DMS 273 (cell line): ENCODE results near the gene POU2AF3.
"Not testable (repeated sequence)": the region's sequence is repeated elsewhere in the genome, so short reads cannot be mapped to it uniquely, and the experiment has no call there.

ENCODE experiments used
- DNase-seq: peaks from one replicate; lab custom pipeline; 2025; ENCODE audit not compliant: unreplicated experiment; lab: John Stamatoyannopoulos, UW

POU2AF3 gene

GRCh38 chr11:111300569-111300968 lies 2.2 kb downstream of the POU2AF3 start:
- DNase-seq = peak; percentile 21

GRCh38 chr11:111301004-111301841 lies 2.9 kb downstream of the POU2AF3 start:
- peak; percentile 93 for DNase-seq

- peak; percentile 29 for DNase-seq
Observed at GRCh38 chr11:111301842-111302118, 3.4 kb downstream of the POU2AF3 start.

- DNase-seq = peak; percentile 38
Observed at GRCh38 chr11:111302298-111302697, 4.0 kb downstream of the POU2AF3 start.

GRCh38 chr11:111303461-111303860 lies 5.1 kb downstream of the POU2AF3 start:
- DNase-seq = peak; percentile 85

GRCh38 chr11:111305162-111305802 lies 6.9 kb downstream of the POU2AF3 start:
- DNase-seq = no peak

GRCh38 chr11:111305876-111306275 lies 7.5 kb downstream of the POU2AF3 start:
- DNase-seq = no peak

GRCh38 chr11:111306321-111306720 lies 8.0 kb downstream of the POU2AF3 start:
- DNase-seq = no peak

- DNase-seq = peak; percentile 26
Observed at GRCh38 chr11:111307472-111308108, 9.2 kb downstream of the POU2AF3 start.

GRCh38 chr11:111308140-111308539 lies 9.8 kb downstream of the POU2AF3 start:
- DNase-seq = peak; percentile 96

- DNase-seq = no peak
Observed at GRCh38 chr11:111309215-111309915, 11.0 kb downstream of the POU2AF3 start.

GRCh38 chr11:111310088-111310487 lies 11.7 kb downstream of the POU2AF3 start:
- DNase-seq = peak; percentile 69

GRCh38 chr11:111310723-111311122 lies 12.4 kb downstream of the POU2AF3 start:
- no peak for DNase-seq

GRCh38 chr11:111312076-111312475 lies 13.7 kb downstream of the POU2AF3 start:
- no peak for DNase-seq

GRCh38 chr11:111319296-111319695 lies 20.9 kb downstream of the POU2AF3 start:
- DNase-seq = no peak

- not testable (repeated sequence) for DNase-seq
Observed at GRCh38 chr11:111320199-111320598, 21.9 kb downstream of the POU2AF3 start.

GRCh38 chr11:111320728-111321568 lies 22.6 kb downstream of the POU2AF3 start:
- DNase-seq = peak; percentile 6

GRCh38 chr11:111322534-111322933 lies 24.2 kb downstream of the POU2AF3 start:
- no peak for DNase-seq

GRCh38 chr11:111324277-111324720 lies 26.0 kb downstream of the POU2AF3 start:
- no peak for DNase-seq

- DNase-seq = no peak
Observed at GRCh38 chr11:111325259-111325658, 26.9 kb downstream of the POU2AF3 start.
